CD4-positive, alpha-beta T cell (primary cell): ENCODE results near the gene ZBTB20. TPM values are rescaled to one million over a fixed set of nuclear protein-coding genes. Genes with fewer than 3 reads are reported as not detected.

Experiments used
- ATAC-seq: fragments of 200-7000 bp; cut with Tn5 transposase; one replicate; pipeline ENCODE4 v1.10.0; 2022; ENCODE audit warnings: mild to moderate bottlenecking; ENCODE audit not compliant: poor library complexity
- CTCF ChIA-PET: fragments of 350-600 bp; sonication (Branson Sonifier 250); formaldehyde crosslinking; loops from one replicate; lab custom pipeline; 2021; ENCODE audit warnings: antibody characterized with exemption, inconsistent platforms; lab: Charles Lee
- POLR2A ChIA-PET: fragments of 350-600 bp; sonication (Branson Sonifier 250); formaldehyde crosslinking; loops from one replicate; lab custom pipeline; 2021; ENCODE audit warnings: antibody characterized with exemption, inconsistent platforms; lab: Charles Lee
- DNase-seq, 14 experiments: peaks; one replicate each; pipeline ENCODE4 v3.0.0-alpha.2; 2013 to 2020; ENCODE audit warnings: mixed read lengths in 2 of 14
- H3K27ac ChIP-seq, 2 donors: one replicate each; pipeline versions ENCODE4 v1.5.1 to v1.7.0; 2013; ENCODE audit warnings: low read length in 2 of 2, low read depth in 1 of 2, mild to moderate bottlenecking in 1 of 2
- H3K27me3 ChIP-seq, 2 experiments: 1 replicate in 1 of 2; 2 replicates in 1 of 2; pipeline versions ENCODE4 v1.6.1 to v1.7.0; 2013; ENCODE audit warnings: low read length in 2 of 2, control low read depth in 1 of 2, mild to moderate bottlenecking in 1 of 2, moderate library complexity in 1 of 2; ENCODE audit not compliant: insufficient read depth in 2 of 2, control insufficient read depth in 1 of 2
- H3K36me3 ChIP-seq: one replicate; pipeline ENCODE4 v1.6.1; 2013; ENCODE audit warnings: low read length, control low read depth; ENCODE audit not compliant: insufficient read depth
- H3K4me1 ChIP-seq: one replicate; pipeline ENCODE4 v1.6.1; 2013; ENCODE audit warnings: low read length, control low read depth; ENCODE audit not compliant: insufficient read depth
- H3K4me3 ChIP-seq: one replicate; pipeline ENCODE4 v1.5.1; 2013; ENCODE audit warnings: mild to moderate bottlenecking, low read length, moderate library complexity
- H3K9me3 ChIP-seq, 2 experiments: 1 replicate in 1 of 2; 2 replicates in 1 of 2; pipeline versions ENCODE4 v1.6.1 to v1.7.0; 2013; ENCODE audit warnings: low read length in 2 of 2, mild to moderate bottlenecking in 2 of 2, control low read depth in 1 of 2, moderate library complexity in 1 of 2; ENCODE audit not compliant: control insufficient read depth in 1 of 2, insufficient read depth in 1 of 2
- H3K27ac Mint-ChIP-seq: one replicate; pipeline ENCODE4 v1.8.0; 2020; ENCODE audit warnings: mixed read lengths
- H3K27me3 Mint-ChIP-seq: one replicate; pipeline ENCODE4 v1.8.0; 2021; ENCODE audit warnings: mixed read lengths
- H3K36me3 Mint-ChIP-seq: one replicate; pipeline ENCODE4 v1.8.0; 2021; ENCODE audit warnings: low read depth, mixed read lengths
- H3K4me1 Mint-ChIP-seq: one replicate; pipeline ENCODE4 v1.8.0; 2021; ENCODE audit warnings: low read depth, mixed read lengths
- H3K4me3 Mint-ChIP-seq: one replicate; pipeline ENCODE4 v1.8.0; 2020; ENCODE audit warnings: mild to moderate bottlenecking, mixed read lengths
- H3K9me3 Mint-ChIP-seq: one replicate; pipeline ENCODE4 v1.8.0; 2020; ENCODE audit warnings: mixed read lengths
- intact Hi-C, 2 experiments: fragments of 100-400 bp; cut with DNase I in 1 of 2; cut with micrococcal nuclease in 1 of 2; formaldehyde crosslinking; loops; one replicate each; pipeline versions ENCODE4 v1.15.1 to v1.9.0; 2023 to 2025; cut with DNase I, micrococcal nuclease
- total RNA-seq, 174 experiments: library from RNA in 2 of 174; stranded (reverse) in 2 of 174; gene quantifications; one replicate each; pipeline ENCODE4 v1.2.3 and lab custom pipeline; 2021 to 2026
- TF ChIP-seq, protein P1 (sequence below): fragments of 200-600 bp; IDR thresholded peaks from one replicate; pipeline ENCODE4 v1.8.0; 2022; ENCODE audit warnings: antibody characterized with exemption, mild to moderate bottlenecking

Gene ZBTB20
- total RNA-seq, 2 experiments from 2014 or later, result 41.6 to 47.4 TPM

DNA sequence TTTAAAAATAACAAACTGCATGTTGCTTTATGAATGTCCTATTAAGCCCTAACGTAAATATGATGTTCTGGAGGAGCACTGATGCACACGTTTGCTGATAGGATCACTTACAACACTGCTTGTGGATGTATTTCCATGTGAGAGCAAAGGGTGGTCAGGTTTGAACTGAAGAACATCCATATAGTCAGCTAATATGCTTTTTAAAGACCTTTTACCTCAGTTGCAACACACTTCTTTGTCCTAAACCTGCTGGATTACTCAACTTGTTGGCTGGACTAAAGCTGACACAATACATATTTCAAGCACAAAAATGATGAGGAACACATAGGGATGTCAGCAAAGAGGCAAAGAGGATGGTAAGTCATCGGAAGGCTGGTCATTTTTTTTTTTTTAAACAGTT is 666.6 kb downstream of the ZBTB20 start:
- H3K27me3 Mint-ChIP-seq, result no peaks in the 10 kb centered on the region
- no peaks in the 10 kb centered on the region for H3K36me3 Mint-ChIP-seq
- ChIA-PET POLR2A (no interaction called here), CTCF (interaction anchor here (1.5 kb wide), 1 partner anchor 10 kb away, joined by 3 read pairs; no protein-coding TSS in a partner anchor)
- H3K27ac Mint-ChIP-seq, result no peak overlapping the region
- H3K4me3 Mint-ChIP-seq, result no peak overlapping the region
- ATAC-seq, result no peak
- no peaks in the 10 kb centered on the region for H3K9me3 Mint-ChIP-seq
- Histone ChIP-seq H3K27ac (no peak overlapping the region), H3K4me1 (peaks cover 11% of the 10 kb centered on the region), H3K4me3 (no peak overlapping the region), H3K27me3 (no peaks in the 10 kb centered on the region), H3K36me3 (no peaks in the 10 kb centered on the region), H3K9me3 (no peaks in the 10 kb centered on the region)
- intact Hi-C loops, result no loop called here
- TF ChIP-seq, protein P1, sequence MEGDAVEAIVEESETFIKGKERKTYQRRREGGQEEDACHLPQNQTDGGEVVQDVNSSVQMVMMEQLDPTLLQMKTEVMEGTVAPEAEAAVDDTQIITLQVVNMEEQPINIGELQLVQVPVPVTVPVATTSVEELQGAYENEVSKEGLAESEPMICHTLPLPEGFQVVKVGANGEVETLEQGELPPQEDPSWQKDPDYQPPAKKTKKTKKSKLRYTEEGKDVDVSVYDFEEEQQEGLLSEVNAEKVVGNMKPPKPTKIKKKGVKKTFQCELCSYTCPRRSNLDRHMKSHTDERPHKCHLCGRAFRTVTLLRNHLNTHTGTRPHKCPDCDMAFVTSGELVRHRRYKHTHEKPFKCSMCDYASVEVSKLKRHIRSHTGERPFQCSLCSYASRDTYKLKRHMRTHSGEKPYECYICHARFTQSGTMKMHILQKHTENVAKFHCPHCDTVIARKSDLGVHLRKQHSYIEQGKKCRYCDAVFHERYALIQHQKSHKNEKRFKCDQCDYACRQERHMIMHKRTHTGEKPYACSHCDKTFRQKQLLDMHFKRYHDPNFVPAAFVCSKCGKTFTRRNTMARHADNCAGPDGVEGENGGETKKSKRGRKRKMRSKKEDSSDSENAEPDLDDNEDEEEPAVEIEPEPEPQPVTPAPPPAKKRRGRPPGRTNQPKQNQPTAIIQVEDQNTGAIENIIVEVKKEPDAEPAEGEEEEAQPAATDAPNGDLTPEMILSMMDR, result no peak
- H3K4me1 Mint-ChIP-seq, result peaks cover 29% of the 10 kb centered on the region
- DNase-seq, result no peak

GRCh38 chr3:114478801-114479200 is 668.3 kb downstream of the ZBTB20 start:
- DNase-seq (no peak), ATAC-seq (no peak)
- Mint-ChIP-seq H3K27ac (no peak overlapping the region), H3K9me3 (no peaks in the 10 kb centered on the region), H3K4me1 (peaks cover 21% of the 10 kb centered on the region), H3K36me3 (no peaks in the 10 kb centered on the region), H3K4me3 (no peak overlapping the region), H3K27me3 (no peaks in the 10 kb centered on the region)
- Histone ChIP-seq H3K27me3 (no peaks in the 10 kb centered on the region), H3K27ac (no peak overlapping the region), H3K4me3 (no peak overlapping the region), H3K36me3 (no peaks in the 10 kb centered on the region), H3K9me3 (no peaks in the 10 kb centered on the region), H3K4me1 (peaks cover 11% of the 10 kb centered on the region)
- TF ChIP-seq, protein P1, result no peak
- intact Hi-C loops, result no loop called here
- ChIA-PET CTCF (no interaction called here), POLR2A (no interaction called here)

- H3K9me3 ChIP-seq, result no peaks in the 10 kb centered on the region
- intact Hi-C loops, result no loop called here
- H3K27me3 ChIP-seq, result no peaks in the 10 kb centered on the region
- CTCF ChIA-PET, result no interaction called here
- no peaks in the 10 kb centered on the region for H3K36me3 Mint-ChIP-seq
- H3K27ac Mint-ChIP-seq, result no peak overlapping the region
- peaks cover 4% of the 10 kb centered on the region for H3K4me1 ChIP-seq
- H3K27me3 Mint-ChIP-seq, result no peaks in the 10 kb centered on the region
- no peak overlapping the region for H3K27ac ChIP-seq
- POLR2A ChIA-PET, result no interaction called here
- TF ChIP-seq, protein P1, result no peak
- H3K4me3 ChIP-seq, result no peak overlapping the region
- H3K4me3 Mint-ChIP-seq, result no peak overlapping the region
- ATAC-seq (no peak), DNase-seq (no peak)
- peaks cover 6% of the 10 kb centered on the region for H3K4me1 Mint-ChIP-seq
- H3K36me3 ChIP-seq, result no peaks in the 10 kb centered on the region
- no peaks in the 10 kb centered on the region for H3K9me3 Mint-ChIP-seq
Observed at GRCh38 chr3:114476511-114476910, 670.6 kb downstream of the ZBTB20 start.
